Keratinocyte (primary cell): ENCODE results near the gene IRF9.

ENCODE experiments used
- EZH2 ChIP-seq: IDR thresholded peaks from one replicate; pipeline ENCODE4 v1.6.1; 2012; ENCODE audit warnings: inconsistent platforms, mild to moderate bottlenecking, low read length, moderate library complexity
- TF ChIP-seq, protein P1 (sequence below), 3 experiments: IDR thresholded peaks in 1 of 3; conservative IDR thresholded peaks in 1 of 3; optimal IDR thresholded peaks in 1 of 3; 2 replicates in 2 of 3; 3 replicates in 1 of 3; pipeline versions ENCODE3 to v1.5.1; 2011; ENCODE audit warnings: low read length in 3 of 3, mild to moderate bottlenecking in 3 of 3, moderate library complexity in 2 of 3, control low read depth in 1 of 3, inconsistent platforms in 1 of 3; ENCODE audit not compliant: insufficient read depth in 2 of 3; ENCODE audit errors: extremely low read depth in 1 of 3

DNA sequence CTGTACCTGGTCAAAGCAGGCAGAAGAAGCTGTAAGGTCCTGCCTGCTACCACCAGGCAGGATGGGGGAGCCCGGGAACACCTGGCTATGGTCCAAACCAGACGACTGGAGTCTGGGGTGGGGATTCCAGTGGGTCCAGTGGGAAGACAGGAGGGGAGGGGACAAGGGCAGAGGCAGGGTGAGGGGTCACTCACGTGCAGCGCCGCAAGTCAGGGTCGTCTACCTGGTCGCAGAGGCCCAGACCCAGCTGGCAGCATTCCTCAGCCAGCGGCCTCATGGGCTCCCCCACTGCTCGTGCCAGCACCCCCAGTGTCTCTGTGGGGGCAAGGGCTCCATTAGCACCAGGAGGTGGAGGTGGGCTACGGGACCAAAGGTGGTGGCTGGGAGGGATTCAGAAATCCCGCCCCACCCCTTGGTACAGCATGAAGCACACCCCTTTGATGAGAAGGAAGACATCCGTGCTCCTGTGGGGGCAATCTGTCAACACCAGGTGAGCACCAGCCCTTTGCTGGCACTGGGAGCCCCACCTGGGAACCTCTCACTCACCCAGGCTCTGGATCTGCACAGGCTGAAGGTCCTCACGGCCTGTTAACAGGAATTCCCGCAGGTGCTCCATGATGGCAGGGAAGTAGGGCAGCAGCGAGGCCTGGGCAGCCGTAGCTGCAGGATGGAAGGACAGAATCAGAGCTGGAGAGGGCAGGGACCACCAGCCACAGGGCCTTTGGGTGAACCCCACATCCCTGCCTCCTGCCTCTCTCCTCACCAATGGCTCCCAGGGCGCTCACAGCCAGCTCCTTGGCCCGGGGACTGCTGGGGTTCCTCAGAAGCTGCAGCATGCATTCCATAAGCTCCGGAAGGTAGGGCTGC lies 23.3 kb downstream of the IRF9 start:
- TF ChIP-seq, protein P1, sequence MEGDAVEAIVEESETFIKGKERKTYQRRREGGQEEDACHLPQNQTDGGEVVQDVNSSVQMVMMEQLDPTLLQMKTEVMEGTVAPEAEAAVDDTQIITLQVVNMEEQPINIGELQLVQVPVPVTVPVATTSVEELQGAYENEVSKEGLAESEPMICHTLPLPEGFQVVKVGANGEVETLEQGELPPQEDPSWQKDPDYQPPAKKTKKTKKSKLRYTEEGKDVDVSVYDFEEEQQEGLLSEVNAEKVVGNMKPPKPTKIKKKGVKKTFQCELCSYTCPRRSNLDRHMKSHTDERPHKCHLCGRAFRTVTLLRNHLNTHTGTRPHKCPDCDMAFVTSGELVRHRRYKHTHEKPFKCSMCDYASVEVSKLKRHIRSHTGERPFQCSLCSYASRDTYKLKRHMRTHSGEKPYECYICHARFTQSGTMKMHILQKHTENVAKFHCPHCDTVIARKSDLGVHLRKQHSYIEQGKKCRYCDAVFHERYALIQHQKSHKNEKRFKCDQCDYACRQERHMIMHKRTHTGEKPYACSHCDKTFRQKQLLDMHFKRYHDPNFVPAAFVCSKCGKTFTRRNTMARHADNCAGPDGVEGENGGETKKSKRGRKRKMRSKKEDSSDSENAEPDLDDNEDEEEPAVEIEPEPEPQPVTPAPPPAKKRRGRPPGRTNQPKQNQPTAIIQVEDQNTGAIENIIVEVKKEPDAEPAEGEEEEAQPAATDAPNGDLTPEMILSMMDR (optimal IDR thresholded peaks at IDR 0.05 in 1 of 3, IDR thresholded peaks at IDR 0.05 in 1 of 3, conservative IDR thresholded peaks at IDR 0.05 in 1 of 3; ENCODE audit: extremely low read depth in 1 of 3, insufficient read depth in 2 of 3, low read length in 3 of 3), result no peak
- TF ChIP-seq EZH2, result no peak
